Heart right ventricle (tissue), 16 donors: ENCODE data around the gene EXOC3L2. TPM values are rescaled to one million over a fixed set of nuclear protein-coding genes. Genes with fewer than 3 reads are reported as not detected.
"Not testable (repeated sequence)": the region's sequence is repeated elsewhere in the genome, so short reads cannot be mapped to it uniquely, and the experiment has no call there.

Experiments
- ATAC-seq, 8 donors: fragments of 200-7000 bp; cut with Tn5 transposase; one replicate each; pipeline ENCODE4 v1.9.1; 2020; ENCODE audit warnings: mild to moderate bottlenecking in 8 of 8, moderate library complexity in 8 of 8, moderate number of reproducible peaks in 1 of 8
- DNase-seq, 2 donors: peaks; one replicate each; pipeline ENCODE4 v3.0.0-alpha.2; 2020
- H3K27ac ChIP-seq, 10 donors: fragments of 200-600 bp; sonication (generic) in 2 of 10; one replicate each; pipeline versions ENCODE4 v1.5.0 to v1.8.0; 2020 to 2022; ENCODE audit warnings: mild to moderate bottlenecking in 3 of 10
- H3K27me3 ChIP-seq, 7 donors: fragments of 200-600 bp; one replicate each; pipeline ENCODE4 v1.8.0; 2021 to 2022; ENCODE audit warnings: mild to moderate bottlenecking in 2 of 7
- H3K36me3 ChIP-seq, 9 donors: fragments of 200-600 bp; sonication (generic) in 1 of 9; one replicate each; pipeline versions ENCODE4 v1.5.0 to v1.8.0; 2020 to 2022; ENCODE audit warnings: mild to moderate bottlenecking in 2 of 9
- H3K4me1 ChIP-seq, 9 donors: fragments of 200-600 bp; sonication (generic) in 1 of 9; one replicate each; pipeline versions ENCODE4 v1.5.0 to v1.8.0; 2020 to 2022; ENCODE audit warnings: mild to moderate bottlenecking in 4 of 9
- H3K4me3 ChIP-seq, 10 donors: fragments of 200-600 bp; sonication (generic) in 2 of 10; one replicate each; pipeline versions ENCODE4 v1.5.0 to v1.8.0; 2020 to 2022; ENCODE audit warnings: mild to moderate bottlenecking in 7 of 10, moderate library complexity in 2 of 10
- H3K9me3 ChIP-seq, 11 donors: fragments of 200-600 bp in 10 of 11; sonication (generic) in 2 of 11; one replicate each; pipeline versions ENCODE4 v1.5.0 to v1.8.0; 2013 to 2022; ENCODE audit warnings: mild to moderate bottlenecking in 2 of 11, control low read depth in 1 of 11, moderate library complexity in 1 of 11
- WGBS, 2 donors: extraction: QIAGEN DNeasy Blood & Tissue Kit; methylation state at CpG; one replicate each; pipeline ENCODE4 v1.1.7; 2013; ENCODE audit warnings: inconsistent platforms in 1 of 2; 5-methylcytosine and 5-hydroxymethylcytosine counted together
- intact Hi-C, 10 donors: fragments of 100-400 bp; cut with DNase I; formaldehyde crosslinking; loops; one replicate each; pipeline versions ENCODE4 v1.11.1 to v1.14.2; 2022
- polyA plus RNA-seq, 2 donors: library from polyadenylated mRNA; stranded (reverse); fragments of 200-250 nt; gene quantifications; one replicate each; pipeline ENCODE4 v1.2.3, GENCODE V29; 2013
- total RNA-seq, 10 donors: library from RNA; stranded (reverse); fragmentation: NEBNext Ultra II Directional in 3 of 10; extraction: Animal tissue kit (Norgen Biotek cat#: 25700) in 3 of 10; gene quantifications; one replicate each; pipeline versions ENCODE4 v1.2.1 to v1.2.4, GENCODE V29; 2021 to 2023
- TF ChIP-seq, protein P1 (sequence below), 9 donors: fragments of 200-600 bp; sonication (generic) in 2 of 9; IDR thresholded peaks; one replicate each; pipeline versions ENCODE4 v1.5.0 to v1.8.0; 2021 to 2022; ENCODE audit warnings: antibody characterized with exemption in 9 of 9, mild to moderate bottlenecking in 5 of 9, moderate library complexity in 1 of 9
- donor health status: Arrhythmogenic right ventricular cardiomyopathy.
- donor health status: ischemic (EF 13 %, LVEDD 7.1; RV severe dilation, severe dysfunction).
- donor health status: healthy with polysubstance abuse.
- donor health status: DM: no; HTN: yes; CAD: no.
- donor health status: DM: no; HTN: no; CAD: no.
- donor health status: ischemic (EF 25% LVEDD 6.9; RV normal size, moderate dysfunction).
- donor health status: ischemic (EF 25% LVEDD 5.7; RV mildly dilated, moderate dysfunction).
- donor health status: healthy.
- donor health status: DM: yes; HTN: yes; CAD: no.
- donor health status: Ischemic cardiomyopathy.
- donor health status: ischemic (EF 35%, LVEDD 5.7; RV mildly dilated, moderate dysfunction).
- donor health status: nonischemic (EF 11% LVEDD 7.7; RV severe dilation, severe dysfunction).
- donor health status: DM: yes; HTN: yes; CAD: no.
- donor health status: PGD.
- donor health status: ischemic (EF 29% LVEDD 5.4; RV normal size, mild dysfunction).
- donor health status: nonischemic (EF 23%, LVEDD 6.1; RV moderate dilation, normal function).

EXOC3L2 gene
- total and polyA plus RNA-seq, 12 donors = 0.27 to 2.0 (median 1.2) TPM

DNA sequence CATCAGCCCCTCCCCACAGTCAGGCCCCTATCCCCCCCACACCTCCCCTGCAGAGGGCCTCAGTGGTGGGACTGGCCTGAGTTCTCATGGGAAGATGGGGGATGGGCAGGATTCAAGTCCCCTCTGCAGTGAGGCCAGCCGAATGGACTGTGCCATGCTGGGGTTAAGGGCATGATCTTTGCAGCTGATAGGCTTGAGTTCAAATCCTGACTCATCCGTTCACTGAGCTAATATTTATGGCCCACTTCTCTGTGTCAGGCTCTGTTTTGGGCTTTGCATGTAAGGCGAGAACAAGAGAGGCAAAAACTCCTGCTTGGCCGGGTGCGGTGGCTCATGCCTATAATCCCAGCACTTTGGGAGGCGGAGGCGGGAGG is 26.5 kb upstream of the EXOC3L2 start:
- Histone ChIP-seq H3K36me3 (peaks cover 0 to 97% (median 25%) of the 10 kb centered on the region in 9 donors), H3K9me3 (no peaks in the 10 kb centered on the region), H3K4me1 (peaks cover 0 to 9% (median 0%) of the 10 kb centered on the region in 9 donors), H3K27me3 (no peaks in the 10 kb centered on the region), H3K4me3 (no peak overlapping the region), H3K27ac (no peak overlapping the region)
- intact Hi-C loops = no loop called here
- ATAC-seq = no peak
- TF ChIP-seq, protein P1, sequence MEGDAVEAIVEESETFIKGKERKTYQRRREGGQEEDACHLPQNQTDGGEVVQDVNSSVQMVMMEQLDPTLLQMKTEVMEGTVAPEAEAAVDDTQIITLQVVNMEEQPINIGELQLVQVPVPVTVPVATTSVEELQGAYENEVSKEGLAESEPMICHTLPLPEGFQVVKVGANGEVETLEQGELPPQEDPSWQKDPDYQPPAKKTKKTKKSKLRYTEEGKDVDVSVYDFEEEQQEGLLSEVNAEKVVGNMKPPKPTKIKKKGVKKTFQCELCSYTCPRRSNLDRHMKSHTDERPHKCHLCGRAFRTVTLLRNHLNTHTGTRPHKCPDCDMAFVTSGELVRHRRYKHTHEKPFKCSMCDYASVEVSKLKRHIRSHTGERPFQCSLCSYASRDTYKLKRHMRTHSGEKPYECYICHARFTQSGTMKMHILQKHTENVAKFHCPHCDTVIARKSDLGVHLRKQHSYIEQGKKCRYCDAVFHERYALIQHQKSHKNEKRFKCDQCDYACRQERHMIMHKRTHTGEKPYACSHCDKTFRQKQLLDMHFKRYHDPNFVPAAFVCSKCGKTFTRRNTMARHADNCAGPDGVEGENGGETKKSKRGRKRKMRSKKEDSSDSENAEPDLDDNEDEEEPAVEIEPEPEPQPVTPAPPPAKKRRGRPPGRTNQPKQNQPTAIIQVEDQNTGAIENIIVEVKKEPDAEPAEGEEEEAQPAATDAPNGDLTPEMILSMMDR (IDR thresholded peaks at IDR 0.05) = no peak
- no peak for DNase-seq
- WGBS, 2 donors = 76 to 82% methylated on average over 7 of the region's 7 CpGs

DNA sequence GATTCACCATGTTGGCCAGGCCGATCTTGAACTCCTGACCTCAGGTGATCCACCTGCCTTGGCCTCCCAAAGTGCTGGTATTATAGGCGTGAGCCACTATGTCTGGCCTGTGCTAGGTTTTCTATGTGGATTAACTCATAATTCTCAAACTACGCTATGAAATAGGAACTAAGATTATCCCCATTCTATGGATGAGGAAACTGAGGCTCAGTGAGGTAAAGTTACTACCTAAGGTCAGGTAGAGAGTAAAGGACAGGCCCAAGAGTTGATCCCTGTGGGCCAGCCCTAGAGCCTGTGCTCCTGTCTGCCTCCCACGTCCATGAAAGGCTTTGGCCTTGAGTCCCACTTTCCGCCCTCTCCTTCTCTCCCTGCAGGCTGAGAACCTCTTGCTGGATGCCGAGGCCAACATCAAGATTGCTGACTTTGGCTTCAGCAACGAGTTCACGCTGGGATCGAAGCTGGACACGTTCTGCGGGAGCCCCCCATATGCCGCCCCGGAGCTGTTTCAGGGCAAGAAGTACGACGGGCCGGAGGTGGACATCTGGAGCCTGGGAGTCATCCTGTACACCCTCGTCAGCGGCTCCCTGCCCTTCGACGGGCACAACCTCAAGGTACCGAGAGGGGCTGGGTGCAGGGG is 26.0 kb upstream of the EXOC3L2 start:
- TF ChIP-seq, protein P1 (IDR thresholded peaks at IDR 0.05) = no peak
- H3K9me3 ChIP-seq = no peaks in the 10 kb centered on the region
- 81 to 85% methylated on average over 21 of the region's 21 CpGs for WGBS, 2 donors
- no peak overlapping the region for H3K27ac ChIP-seq
- no peaks in the 10 kb centered on the region for H3K27me3 ChIP-seq
- no peak overlapping the region for H3K4me3 ChIP-seq
- intact Hi-C loops = no loop called here
- peaks cover 0 to 98% (median 25%) of the 10 kb centered on the region in 9 donors for H3K36me3 ChIP-seq
- ATAC-seq (no peak), DNase-seq (no peak)
- peaks cover 0 to 9% (median 0%) of the 10 kb centered on the region in 9 donors for H3K4me1 ChIP-seq

DNA sequence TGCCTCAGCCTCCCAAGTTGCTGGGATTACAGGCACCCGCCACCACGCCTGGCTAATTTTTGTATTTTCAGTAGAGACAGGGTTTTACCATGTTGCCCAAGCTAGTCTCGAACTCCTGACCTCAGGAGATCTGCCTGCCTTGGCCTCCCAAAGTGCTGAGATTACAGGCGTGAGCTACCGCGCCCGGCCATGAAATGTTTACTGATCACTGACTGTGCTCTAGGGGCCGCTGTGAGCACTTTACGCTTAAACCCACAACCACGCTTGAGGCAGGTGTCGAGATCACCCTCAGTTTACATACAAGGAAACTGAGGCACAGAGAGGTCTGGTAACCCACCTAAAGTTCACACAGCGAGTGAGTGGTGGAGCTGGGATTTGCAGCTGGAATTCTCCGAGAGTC is 24.7 kb upstream of the EXOC3L2 start:
- H3K9me3 ChIP-seq, H3K4me1 ChIP-seq, ATAC-seq, H3K27me3 ChIP-seq, H3K27ac ChIP-seq, intact Hi-C loops, H3K4me3 ChIP-seq, DNase-seq: not testable (repeated sequence)
- WGBS, 2 donors = 91 to 97% methylated on average over 13 of the region's 13 CpGs
- H3K36me3 ChIP-seq = peaks cover 0 to 92% (median 29%) of the 10 kb centered on the region in 9 donors

DNA sequence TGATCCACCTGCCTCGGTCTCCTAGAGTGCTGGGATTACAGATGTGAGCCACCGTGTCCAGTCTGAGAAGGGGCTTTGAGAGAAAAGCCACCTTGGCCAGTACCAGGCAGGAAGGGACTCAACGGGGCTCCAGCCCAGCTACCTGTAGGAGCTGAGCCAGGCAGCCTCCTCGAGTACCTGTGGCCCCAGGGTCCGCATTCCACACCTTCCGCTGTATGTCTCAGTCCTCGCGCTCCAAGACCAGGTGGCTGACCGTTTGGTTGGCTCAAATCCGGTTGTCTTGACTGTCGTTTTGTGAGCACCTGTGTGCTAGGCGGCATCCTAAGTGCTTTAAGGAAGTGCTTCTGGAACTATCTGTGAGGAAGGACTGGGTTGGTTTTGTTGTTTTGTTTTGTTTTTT is 22.1 kb upstream of the EXOC3L2 start:
- TF ChIP-seq, protein P1 (IDR thresholded peaks at IDR 0.05) = no peak
- 93 to 94% methylated on average over 12 of the region's 12 CpGs for WGBS, 2 donors
- no peak for ATAC-seq
- H3K27ac ChIP-seq = no peak overlapping the region
- H3K27me3 ChIP-seq = no peaks in the 10 kb centered on the region
- peaks cover 0 to under 1% (median 0%) of the 10 kb centered on the region in 9 donors for H3K4me1 ChIP-seq
- no peak overlapping the region for H3K4me3 ChIP-seq
- peaks cover 0 to 81% (median 19%) of the 10 kb centered on the region in 9 donors for H3K36me3 ChIP-seq
- intact Hi-C loops = no loop called here
- DNase-seq = no peak
- H3K9me3 ChIP-seq = no peaks in the 10 kb centered on the region

DNA sequence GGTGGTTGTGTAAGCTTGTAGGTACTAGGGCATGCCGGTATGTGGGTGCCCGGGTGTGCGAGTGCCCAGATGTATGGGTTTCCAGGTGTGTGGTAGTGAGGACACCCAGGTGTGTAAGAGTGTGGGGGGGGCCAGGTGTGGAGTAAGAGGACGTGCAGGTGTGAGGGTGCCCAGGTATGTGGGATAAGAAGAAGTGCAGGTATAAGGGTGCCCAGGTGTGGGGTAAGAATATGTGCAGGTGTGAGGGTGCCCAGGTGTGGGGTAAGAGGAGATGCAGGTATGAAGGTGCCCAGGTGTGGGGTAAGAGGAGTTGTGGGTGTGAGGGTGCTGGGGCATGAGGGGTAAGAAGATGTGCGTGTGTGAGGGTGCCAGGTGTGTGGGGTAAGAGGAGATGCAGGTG is 20.2 kb upstream of the EXOC3L2 start:
- TF ChIP-seq, protein P1 (IDR thresholded peaks at IDR 0.05) = no peak
- H3K27ac ChIP-seq = no peak overlapping the region
- intact Hi-C loops = no loop called here
- 92 to 98% methylated on average over 5 of the region's 5 CpGs for WGBS, 2 donors
- ATAC-seq (peak in 1 of 8 donors; percentile 11), DNase-seq (no peak)
- no peaks in the 10 kb centered on the region for H3K9me3 ChIP-seq
- no peak overlapping the region for H3K4me3 ChIP-seq
- H3K27me3 ChIP-seq = no peaks in the 10 kb centered on the region
- peaks cover 0 to 69% (median 10%) of the 10 kb centered on the region in 9 donors for H3K36me3 ChIP-seq
- no peaks in the 10 kb centered on the region for H3K4me1 ChIP-seq
